Stimulated activated CD8-positive, alpha-beta memory T cell treated with anti-CD3 and anti-CD28 coated beads, Interleukin-12 subunit alpha, Interleukin-12 subunit beta, amount 100 ng/mL, for 24 hours (primary cell): ENCODE results near the gene HMGCS2.
A peak's percentile ranks its signal among the peaks of the same experiment; 100 is the strongest.

Source experiments
- DNase-seq: peaks from one replicate; pipeline ENCODE4 v3.0.0-alpha.2; 2020; ENCODE audit errors: extremely low read depth

Gene HMGCS2

GRCh38 chr1:119762953-119763352 is 5.8 kb downstream of the HMGCS2 start:
- DNase-seq: no peak

- no peak for DNase-seq
Observed at GRCh38 chr1:119762409-119762808, 6.3 kb downstream of the HMGCS2 start.

- no peak for DNase-seq
Observed at GRCh38 chr1:119758584-119758983, 10.1 kb downstream of the HMGCS2 start.

GRCh38 chr1:119752592-119752991 is 16.1 kb downstream of the HMGCS2 start:
- no peak for DNase-seq

- DNase-seq: no peak
Observed at GRCh38 chr1:119748040-119748439, 20.7 kb downstream of the HMGCS2 start.

- DNase-seq: no peak
Observed at GRCh38 chr1:119747451-119747850, 21.3 kb downstream of the HMGCS2 start.

GRCh38 chr1:119745034-119745433 is 23.7 kb downstream of the HMGCS2 start:
- no peak for DNase-seq

GRCh38 chr1:119744598-119744942 is 24.1 kb downstream of the HMGCS2 start:
- no peak for DNase-seq

- DNase-seq: peak; percentile 5
Observed at GRCh38 chr1:119743776-119744597, 24.7 kb downstream of the HMGCS2 start.

- DNase-seq: no peak
Observed at GRCh38 chr1:119743308-119743707, 25.4 kb downstream of the HMGCS2 start.

- no peak for DNase-seq
Observed at GRCh38 chr1:119742677-119743076, 26.0 kb downstream of the HMGCS2 start.

- no peak for DNase-seq
Observed at GRCh38 chr1:119742202-119742601, 26.5 kb downstream of the HMGCS2 start.

- DNase-seq: no peak
Observed at GRCh38 chr1:119740896-119741780, 27.6 kb downstream of the HMGCS2 start.

GRCh38 chr1:119740261-119740660 is 28.4 kb downstream of the HMGCS2 start:
- no peak for DNase-seq

- DNase-seq: no peak
Observed at GRCh38 chr1:119739150-119739549, 29.6 kb downstream of the HMGCS2 start.

GRCh38 chr1:119738100-119738720 is 30.5 kb downstream of the HMGCS2 start:
- no peak for DNase-seq

- DNase-seq: no peak
Observed at GRCh38 chr1:119737040-119737682, 31.5 kb downstream of the HMGCS2 start.

- DNase-seq: no peak
Observed at GRCh38 chr1:119736649-119737039, 32.1 kb downstream of the HMGCS2 start.

GRCh38 chr1:119735217-119735616 is 33.5 kb downstream of the HMGCS2 start:
- DNase-seq: no peak

- no peak for DNase-seq
Observed at GRCh38 chr1:119733754-119734153, 35.0 kb downstream of the HMGCS2 start.

- DNase-seq: no peak
Observed at GRCh38 chr1:119732465-119733168, 36.1 kb downstream of the HMGCS2 start.
